Stimulated activated CD8-positive, alpha-beta memory T cell treated with anti-CD3 and anti-CD28 coated beads, Interleukin-15, amount 100 ng/mL, for 1 hour (primary cell): Measurements from ENCODE around the gene GALE.
"Not testable (repeated sequence)": the region's sequence is repeated elsewhere in the genome, so short reads cannot be mapped to it uniquely, and the experiment has no call there.

Source experiments
- DNase-seq: peaks from one replicate; pipeline ENCODE4 v3.0.0-alpha.2; 2020; ENCODE audit warnings: low read depth

The GALE gene

GRCh38 chr1:23792151-23792945 is 8.2 kb downstream of the GALE start:
- DNase-seq: no peak

- DNase-seq: no peak
Measured at GRCh38 chr1:23791516-23792047, 9.0 kb downstream of the GALE start.

GRCh38 chr1:23790696-23791515 is 9.6 kb downstream of the GALE start, which contains the start of gene LYPLA2:
LYPLA2 (plus strand) TSS chr1:23791145; CDS start chr1:23792683, 1,538 bp downstream.
- peak; percentile 70 for DNase-seq

GRCh38 chr1:23788695-23789094 is 11.9 kb downstream of the GALE start:
- no peak for DNase-seq

GRCh38 chr1:23787701-23788100 is 12.9 kb downstream of the GALE start:
- no peak for DNase-seq

- DNase-seq: no peak
Measured at GRCh38 chr1:23784846-23785245, 15.7 kb downstream of the GALE start.

- not testable (repeated sequence) for DNase-seq
Measured at GRCh38 chr1:23783141-23783540, 17.4 kb downstream of the GALE start.

- no peak for DNase-seq
Measured at GRCh38 chr1:23779826-23780371, 20.7 kb downstream of the GALE start.

GRCh38 chr1:23777979-23778814 is 22.4 kb downstream of the GALE start, which contains the start of gene PITHD1:
PITHD1 (plus strand) TSS chr1:23778418; CDS start chr1:23778516, 98 bp downstream.
- peak; percentile 49 for DNase-seq

- no peak for DNase-seq
Measured at GRCh38 chr1:23776217-23776616, 24.3 kb downstream of the GALE start.

- DNase-seq: no peak
Measured at GRCh38 chr1:23774174-23774880, 26.2 kb downstream of the GALE start.

GRCh38 chr1:23772854-23773242 is 27.7 kb downstream of the GALE start:
- no peak for DNase-seq

GRCh38 chr1:23772049-23772853 is 28.3 kb downstream of the GALE start:
- peak; percentile 86 for DNase-seq

GRCh38 chr1:23768733-23769132 is 31.8 kb downstream of the GALE start:
- no peak for DNase-seq

GRCh38 chr1:23763041-23763577 is 37.4 kb downstream of the GALE start:
- no peak for DNase-seq

- DNase-seq: no peak
Measured at GRCh38 chr1:23759277-23759676, 41.3 kb downstream of the GALE start.

- DNase-seq: no peak
Measured at GRCh38 chr1:23757812-23758211, 42.7 kb downstream of the GALE start.

GRCh38 chr1:23756676-23757075 is 43.9 kb downstream of the GALE start:
- no peak for DNase-seq

- DNase-seq: no peak
Measured at GRCh38 chr1:23752909-23753308, 47.6 kb downstream of the GALE start.

GRCh38 chr1:23751815-23752200 is 48.7 kb downstream of the GALE start:
- no peak for DNase-seq
